Endothelial cell of umbilical vein (primary cell): Measurements from ENCODE around the gene KIAA1755. TPM values are rescaled to one million over a fixed set of nuclear protein-coding genes. Genes with fewer than 3 reads are reported as not detected.

Source experiments
- BruUV-seq: library from RNA; stranded (reverse); fragments of 400-500 nt; replicated peaks from 2 replicates; lab custom pipeline; 2021; lab: Mats Ljungman, UMichigan
- CTCF ChIA-PET: fragments of 300-600, 350-600 bp; sonication (Branson Sonifier 250); formaldehyde crosslinking; loops from one replicate; lab custom pipeline; 2021; ENCODE audit warnings: antibody characterized with exemption, inconsistent platforms; lab: Charles Lee
- POLR2A ChIA-PET: fragments of 300-600, 350-600 bp; sonication (Branson Sonifier 250); formaldehyde crosslinking; loops from one replicate; lab custom pipeline; 2021; ENCODE audit warnings: antibody characterized with exemption, inconsistent platforms; lab: Charles Lee
- DNase-seq: peaks from one replicate; pipeline ENCODE4 v3.0.0-alpha.2; 2011; ENCODE audit warnings: low read depth, low spot score
- FAIRE-seq: peaks from 2 replicates; lab custom pipeline; 2011; peaks lifted over from hg19 to GRCh38; lab: Jason Lieb, UNC
- H2AFZ ChIP-seq: 2 replicates; pipeline ENCODE4 v1.6.0; 2012; ENCODE audit warnings: low read depth, low read length, control low read depth, inconsistent platforms
- H3K27ac ChIP-seq: 2 replicates; pipeline ENCODE4 v1.5.1; 2011; ENCODE audit warnings: low read depth, mild to moderate bottlenecking, control low read depth, low read length, moderate library complexity; ENCODE audit not compliant: insufficient read depth
- H3K27me3 ChIP-seq, 2 experiments: 2 replicates each; pipeline versions ENCODE4 v1.6.0 to v1.6.1; 2011; ENCODE audit warnings: low read length in 2 of 2, mixed read lengths in 1 of 2; ENCODE audit not compliant: control insufficient read depth in 2 of 2, insufficient read depth in 2 of 2
- H3K36me3 ChIP-seq, 2 experiments: 2 replicates in 1 of 2; 3 replicates in 1 of 2; pipeline ENCODE4 v1.5.1; 2011; ENCODE audit warnings: low read length in 2 of 2, mild to moderate bottlenecking in 1 of 2, moderate library complexity in 1 of 2; ENCODE audit not compliant: control insufficient read depth in 2 of 2, insufficient read depth in 2 of 2; ENCODE audit errors: extremely low read depth in 1 of 2
- H3K4me1 ChIP-seq: 3 replicates; pipeline ENCODE4 v1.5.1; 2011; ENCODE audit warnings: mild to moderate bottlenecking, low read length; ENCODE audit not compliant: control insufficient read depth, insufficient read depth; ENCODE audit errors: extremely low read depth
- H3K4me2 ChIP-seq: 2 replicates; pipeline ENCODE4 v1.6.1; 2011; ENCODE audit warnings: low read length, control low read depth, mixed read lengths; ENCODE audit not compliant: insufficient read depth
- H3K4me3 ChIP-seq, 3 experiments: fragments of 200-600 bp in 1 of 3; sonication (generic), shearing (Covaris generic) in 1 of 3; replicated peaks in 1 of 3; 2 replicates each; pipeline ENCODE4 v1.5.1; 2011 to 2016; ENCODE audit warnings: control low read depth in 3 of 3, low read length in 3 of 3, mild to moderate bottlenecking in 2 of 3, inconsistent platforms in 1 of 3, low read depth in 1 of 3, moderate library complexity in 1 of 3; ENCODE audit not compliant: insufficient read depth in 1 of 3
- H3K79me2 ChIP-seq: 2 replicates; pipeline ENCODE4 v1.6.0; 2012; ENCODE audit warnings: low read length, inconsistent platforms; ENCODE audit not compliant: control insufficient read depth, insufficient read depth
- H3K9ac ChIP-seq: replicated peaks from 2 replicates; pipeline ENCODE3; 2011; ENCODE audit warnings: low read length, control low read depth; ENCODE audit not compliant: insufficient read depth; ENCODE audit errors: extremely low read depth
- H3K9me1 ChIP-seq: replicated peaks from 3 replicates; pipeline ENCODE4 v1.6.0; 2011; ENCODE audit warnings: mild to moderate bottlenecking, low read length; ENCODE audit not compliant: control insufficient read depth, insufficient read depth; ENCODE audit errors: extremely low read depth
- H3K9me3 ChIP-seq: replicated peaks from 2 replicates; pipeline ENCODE4 v1.5.1; 2012; ENCODE audit warnings: low read length, inconsistent platforms; ENCODE audit not compliant: control insufficient read depth, insufficient read depth
- H4K20me1 ChIP-seq: replicated peaks from 2 replicates; pipeline ENCODE3; 2011; ENCODE audit warnings: mild to moderate bottlenecking, low read length; ENCODE audit not compliant: control insufficient read depth, insufficient read depth; ENCODE audit errors: extremely low read depth
- CTCF ChIP-seq, 2 donors: IDR thresholded peaks; 1 replicate in 1 of 2; 2 replicates in 1 of 2; pipeline ENCODE4 v1.5.1; 2011; ENCODE audit warnings: low read length in 2 of 2, mild to moderate bottlenecking in 2 of 2, moderate library complexity in 2 of 2, control low read depth in 1 of 2, inconsistent platforms in 1 of 2, low read depth in 1 of 2; ENCODE audit not compliant: insufficient read depth in 1 of 2; ENCODE audit errors: extremely low read depth in 1 of 2
- EZH2 ChIP-seq: IDR thresholded peaks from 2 replicates; pipeline ENCODE4 v1.6.1; 2012; ENCODE audit warnings: borderline replicate concordance, low read depth, mild to moderate bottlenecking, moderate library complexity, low read length, inconsistent platforms; ENCODE audit not compliant: severe bottlenecking
- FOS ChIP-seq: IDR thresholded peaks from 2 replicates; pipeline ENCODE4 v1.6.1; 2011; ENCODE audit warnings: mild to moderate bottlenecking, low read length, moderate library complexity, borderline replicate concordance; ENCODE audit not compliant: insufficient read depth
- GATA2 ChIP-seq: IDR thresholded peaks from 2 replicates; pipeline ENCODE4 v1.7.0; 2011; ENCODE audit warnings: low read depth, mild to moderate bottlenecking, moderate library complexity, mixed read lengths, low read length; ENCODE audit not compliant: insufficient read length, insufficient read depth
- JUN ChIP-seq: IDR thresholded peaks from 2 replicates; pipeline ENCODE4 v1.6.1; 2011; ENCODE audit warnings: borderline replicate concordance, low read depth; ENCODE audit not compliant: insufficient read length, insufficient read depth
- MAX ChIP-seq: IDR thresholded peaks from 2 replicates; pipeline ENCODE4 v1.6.1; 2011; ENCODE audit not compliant: insufficient read depth, insufficient read length
- MYC ChIP-seq: IDR thresholded peaks from one replicate; pipeline ENCODE4 v1.6.1; 2011; ENCODE audit warnings: mild to moderate bottlenecking, low read depth, low read length
- POLR2A ChIP-seq: IDR thresholded peaks from 2 replicates; pipeline ENCODE4 v1.6.1; 2012; ENCODE audit warnings: low read depth, mild to moderate bottlenecking, control low read depth, low read length
- POLR2AphosphoS5 ChIP-seq: IDR thresholded peaks from 2 replicates; pipeline ENCODE4 v1.6.1; 2012; ENCODE audit warnings: low read depth, mild to moderate bottlenecking, control low read depth, low read length, moderate library complexity; ENCODE audit not compliant: insufficient read depth
- dilution Hi-C: fragments of 300-500 bp; cut with MboI; formaldehyde crosslinking; loops from one replicate; pipeline ENCODE4 v1.15.0; 2019; ENCODE audit warnings: low sequenced_read_pairs; ENCODE audit not compliant: extremely low pct_ligation_motif_present
- intact Hi-C: fragments of 100-400 bp; cut with micrococcal nuclease; formaldehyde crosslinking; loops from one replicate; pipeline ENCODE4 v1.10.0; 2022
- polyA plus RNA-seq, 4 experiments: library from polyadenylated mRNA; depleted of rRNA in 3 of 4; stranded (reverse) in 3 of 4; unstranded in 1 of 4; fragments of >200 nt; gene quantifications; 2 replicates each; pipeline versions ENCODE4 v1.2.1 to v1.2.3, GENCODE V29; 2011 to 2012; ENCODE audit warnings: missing spikeins in 1 of 4
- total RNA-seq: library from RNA; stranded (reverse); gene quantifications from 2 replicates; pipeline ENCODE4 v1.2.3, GENCODE V29; 2021

The KIAA1755 gene
- total and polyA plus RNA-seq, 2 donors (not counting 3 experiments of a cell fraction or from before 2014, with no cell fraction given): 0.36 to 0.51 TPM

- FAIRE-seq: no peak
- CTCF ChIA-PET: interaction anchor here (0.7 to 9.5 kb wide), 11 partner anchors 40 to 655 kb away, joined by 3 to 156 read pairs (median 7); partner anchors contain the start of gene TGM2
- POLR2A ChIA-PET: no interaction called here
Measured at GRCh38 chr20:38219006-38219950, 41.3 kb downstream of the KIAA1755 start.

More at GRCh38 chr20:38219006-38219950, 41.3 kb downstream of the KIAA1755 start:
- no peak for DNase-seq
- intact Hi-C loops (no loop called here), dilution Hi-C loops (no loop called here)
- Histone ChIP-seq H4K20me1 (no peaks in the 10 kb centered on the region), H3K4me3 (no peak overlapping the region), H3K36me3 (no peaks in the 10 kb centered on the region), H3K79me2 (no peaks in the 10 kb centered on the region), H3K9ac (no peak overlapping the region), H3K27me3 (no peaks in the 10 kb centered on the region), H3K27ac (no peak overlapping the region), H3K4me2 (no peak overlapping the region), H3K9me3 (no peaks in the 10 kb centered on the region), H3K4me1 (peaks cover 13% of the 10 kb centered on the region), H3K9me1 (no peaks in the 10 kb centered on the region), H2AFZ (no peak overlapping the region)
- TF ChIP-seq JUN (no peak), POLR2AphosphoS5 (no peak), MAX (no peak), FOS (no peak), EZH2 (no peak), MYC (no peak), GATA2 (no peak), CTCF (IDR thresholded peaks at IDR 0.05; ENCODE audit: extremely low read depth in 1 of 2, insufficient read depth in 1 of 2, low read depth in 1 of 2, low read length in 2 of 2) (no peak), POLR2A (no peak)
- no TSS peak for BruUV-seq
